HG02571 (cell line): ENCODE results near the gene STX10.
"Not testable (repeated sequence)": the region's sequence is repeated elsewhere in the genome, so short reads cannot be mapped to it uniquely, and the experiment has no call there.

Source experiments
- ATAC-seq: cut with Tn5 transposase; IDR thresholded peaks from one replicate; pipeline ENCODE4 v1.9.1; 2021; ENCODE audit warnings: mild to moderate bottlenecking, moderate library complexity; ENCODE audit not compliant: unreplicated experiment

STX10 gene

GRCh38 chr19:13165162-13165997 lies 15.2 kb upstream of the STX10 start:
- ATAC-seq = no peak

DNA sequence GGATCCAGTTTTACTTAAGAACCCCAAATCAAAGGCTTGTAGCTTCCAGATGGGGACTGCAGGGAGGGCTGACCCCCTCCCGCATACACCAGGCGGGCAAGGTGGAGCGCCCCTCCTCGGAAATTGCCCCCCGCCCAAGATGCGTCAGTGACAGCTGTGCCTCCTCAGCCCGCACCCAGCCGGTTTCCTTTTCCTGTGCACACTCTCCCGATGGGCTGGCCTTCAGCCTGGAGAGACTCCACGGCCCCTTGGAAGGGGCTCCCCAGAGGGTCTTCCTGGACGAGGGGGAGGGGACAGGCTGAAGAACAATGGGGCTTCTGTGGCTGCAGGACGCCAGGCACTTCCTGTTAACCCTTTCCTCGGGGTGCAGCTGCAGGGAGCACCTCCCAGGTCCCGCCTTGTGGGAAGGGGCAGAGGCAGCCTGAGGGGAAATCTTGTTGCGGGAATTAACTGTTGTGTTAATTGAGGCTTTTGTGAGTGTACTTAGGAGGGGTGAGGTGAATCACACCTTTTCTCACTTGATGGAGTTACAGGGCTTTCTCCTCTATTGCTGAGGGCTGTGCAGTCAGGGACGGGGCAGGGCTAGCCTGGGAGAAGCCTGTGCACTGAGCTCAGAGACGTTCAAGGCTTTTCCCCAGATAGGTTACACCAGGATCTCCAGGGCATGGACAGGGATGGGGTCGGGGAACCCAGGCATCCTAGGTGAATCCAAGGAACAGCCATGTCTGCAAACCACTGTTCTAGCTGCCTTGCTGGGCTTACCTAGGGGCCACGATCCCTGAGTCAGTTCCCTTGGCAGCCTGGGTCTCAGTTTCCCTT lies 14.4 kb upstream of the STX10 start:
- no peak for ATAC-seq

- no peak for ATAC-seq
These were observed 13.6 kb upstream of the STX10 start for GRCh38 chr19:13163609-13164342.

- ATAC-seq = peak; percentile 49
These were observed 12.8 kb upstream of the STX10 start for GRCh38 chr19:13162724-13163608.

DNA sequence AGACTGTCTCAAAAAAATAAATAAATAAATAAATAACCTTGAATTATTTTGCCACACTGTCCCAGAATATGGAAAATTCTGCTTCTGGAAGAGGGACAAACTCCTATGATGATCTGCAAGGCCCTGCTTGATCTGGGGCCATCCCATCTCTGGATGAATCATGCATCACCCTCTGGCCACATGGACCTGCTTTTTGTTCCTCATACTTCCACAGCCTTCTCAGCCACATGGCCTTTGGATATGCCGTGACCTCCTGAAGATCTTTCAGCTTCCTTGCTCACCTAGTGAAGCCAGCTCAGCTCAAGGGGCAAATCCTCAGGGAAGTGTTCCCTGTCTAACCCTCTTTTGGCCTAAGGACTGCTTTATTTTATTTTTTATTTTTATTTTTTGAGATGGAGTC lies 10.4 kb upstream of the STX10 start:
- no peak for ATAC-seq

DNA sequence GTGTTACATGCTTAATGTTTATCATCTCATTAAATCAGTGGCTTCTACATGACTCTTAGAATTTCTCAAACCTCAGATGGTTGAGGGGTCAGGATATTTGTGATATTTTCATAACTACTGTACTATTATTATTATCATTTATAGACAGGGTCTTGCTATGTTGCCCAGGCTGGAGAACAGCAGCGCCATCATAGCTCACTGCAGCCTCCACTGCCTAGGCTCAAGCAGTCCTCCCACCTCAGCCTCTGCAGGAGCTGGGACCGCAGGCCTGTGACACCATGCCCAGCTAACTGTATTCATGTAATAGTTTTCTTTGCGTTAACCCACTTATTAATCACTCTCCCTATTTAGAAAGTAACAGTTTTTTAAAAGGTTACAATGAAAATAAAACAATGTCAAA lies 9.5 kb upstream of the STX10 start:
- no peak for ATAC-seq

GRCh38 chr19:13155472-13156359 lies 5.5 kb upstream of the STX10 start:
- ATAC-seq = no peak

GRCh38 chr19:13154911-13155471 lies 4.8 kb upstream of the STX10 start:
- ATAC-seq = no peak

DNA sequence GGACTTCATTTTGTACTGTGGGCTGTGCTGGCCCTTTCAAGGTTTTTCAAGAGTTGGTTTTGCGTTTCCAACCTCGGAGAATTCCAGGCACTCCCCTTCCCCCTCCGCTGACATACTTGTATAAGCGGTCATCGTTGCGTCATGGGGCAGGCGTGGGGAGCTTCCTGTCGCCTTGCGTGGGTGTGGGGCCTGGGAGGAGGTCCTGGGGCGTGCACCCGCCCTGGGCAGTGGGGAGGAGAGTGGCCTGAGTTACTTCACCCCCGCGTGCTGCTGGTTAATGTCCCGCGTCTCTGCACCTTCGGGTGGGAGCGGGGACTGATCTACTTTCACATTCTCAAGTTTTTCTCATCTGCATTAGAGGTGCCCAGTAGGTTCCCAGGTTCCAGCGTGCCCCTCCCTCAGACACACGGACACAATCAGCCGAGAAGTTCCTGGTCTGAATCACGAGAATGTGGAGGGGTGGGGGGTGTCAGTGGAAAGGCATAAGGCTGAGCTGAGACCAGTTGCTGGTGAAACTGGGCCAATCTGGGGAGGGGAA lies 4.1 kb upstream of the STX10 start:
- no peak for ATAC-seq

- no peak for ATAC-seq
These were observed 3.5 kb upstream of the STX10 start for GRCh38 chr19:13153569-13154240.

DNA sequence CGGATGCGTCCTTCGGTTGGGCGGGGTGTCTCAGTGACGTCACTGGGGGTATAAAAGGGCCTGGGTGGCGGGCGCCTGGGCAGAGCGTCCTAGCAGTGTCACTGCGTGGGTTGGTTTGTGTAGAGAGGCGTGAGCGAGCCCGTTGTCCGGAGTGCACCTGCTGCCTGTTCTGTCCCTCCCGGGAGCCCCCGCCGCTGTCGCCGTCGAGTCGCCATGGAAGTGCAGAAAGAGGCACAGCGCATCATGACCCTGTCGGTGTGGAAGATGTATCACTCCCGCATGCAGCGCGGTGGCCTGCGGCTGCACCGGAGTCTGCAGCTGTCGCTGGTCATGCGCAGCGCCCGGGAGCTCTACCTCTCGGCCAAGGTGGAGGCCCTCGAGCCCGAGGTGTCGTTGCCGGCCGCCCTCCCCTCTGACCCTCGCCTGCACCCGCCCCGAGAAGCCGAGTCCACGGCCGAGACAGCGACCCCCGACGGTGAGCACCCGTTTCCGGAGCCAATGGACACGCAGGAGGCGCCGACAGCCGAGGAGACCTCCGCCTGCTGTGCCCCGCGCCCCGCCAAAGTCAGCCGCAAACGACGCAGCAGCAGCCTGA lies 2.9 kb upstream of the STX10 start:
- peak; percentile 29 for ATAC-seq

GRCh38 chr19:13152356-13152973 lies 2.3 kb upstream of the STX10 start:
- ATAC-seq = peak; percentile 3

DNA sequence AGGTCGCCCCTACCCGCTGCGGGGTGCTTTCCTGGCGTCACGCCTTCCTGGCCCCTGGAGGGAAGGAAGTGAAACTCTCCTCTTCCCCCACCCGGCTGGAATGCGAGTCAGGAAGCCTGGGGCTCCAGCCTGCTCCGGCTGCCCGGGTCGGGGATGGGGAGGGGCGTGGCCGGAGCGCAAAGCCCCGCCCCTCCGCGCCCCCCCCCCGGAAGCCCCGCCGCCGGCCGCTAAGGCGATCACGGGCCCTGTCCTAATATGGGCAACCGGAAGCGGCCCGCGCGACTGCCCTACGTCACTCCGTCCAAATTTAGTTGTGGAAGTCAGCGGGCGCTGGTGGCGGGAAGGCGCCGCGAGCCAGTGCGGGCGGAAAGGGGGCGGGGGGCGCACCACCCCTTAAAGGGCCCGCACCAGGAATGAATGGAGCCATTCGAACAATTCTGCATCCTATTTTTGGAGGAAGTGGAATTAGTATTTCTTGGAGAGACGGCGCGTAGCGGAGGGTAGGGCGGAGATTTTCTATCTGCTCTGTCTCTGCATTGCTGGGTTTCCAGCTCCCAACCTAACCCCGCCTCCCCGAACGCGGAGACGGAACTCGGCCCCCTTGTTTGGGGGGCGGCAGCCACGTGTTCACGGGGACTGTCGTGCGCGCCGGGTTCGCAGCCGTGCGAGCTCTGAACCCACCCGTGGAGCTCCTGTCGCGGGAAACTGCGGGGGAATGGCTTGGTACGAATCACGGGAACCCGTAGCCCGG lies 1.6 kb upstream of the STX10 start:
- ATAC-seq = peak; percentile 33

GRCh38 chr19:13150931-13151604 lies 893 bp upstream of the STX10 start:
- ATAC-seq = no peak

GRCh38 chr19:13149628-13150186 lies 468 bp downstream of the STX10 start:
- ATAC-seq = no peak

DNA sequence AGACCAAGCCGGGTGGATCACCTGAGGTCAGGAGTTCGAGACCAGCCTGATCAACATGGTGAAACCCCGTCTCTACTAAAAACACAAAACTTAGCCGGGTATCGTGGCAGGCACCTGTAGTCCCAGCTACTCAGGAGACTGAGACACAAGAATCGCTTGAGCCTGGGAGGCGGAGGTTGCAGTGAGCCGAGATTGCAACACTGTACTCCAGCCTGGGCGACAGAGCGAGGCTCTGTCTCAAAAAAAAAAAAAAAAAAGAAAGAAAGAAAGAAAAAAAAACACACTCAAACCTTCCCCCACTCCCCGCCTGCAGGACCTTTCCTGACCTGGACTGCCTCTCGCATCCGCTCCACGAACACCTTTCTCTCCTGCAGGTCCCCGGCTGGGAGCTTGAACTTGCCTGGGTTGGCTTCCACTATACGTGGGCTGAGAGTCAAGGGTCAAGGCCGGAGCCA lies 975 bp downstream of the STX10 start:
- not testable (repeated sequence) for ATAC-seq
